Transverse colon (tissue), 4 donors: ENCODE data around the gene MAMSTR. TPM values are rescaled to one million over a fixed set of nuclear protein-coding genes. Genes with fewer than 3 reads are reported as not detected.

Experiments used
- DNase-seq: peaks from one replicate; pipeline ENCODE4 v3.0.0-alpha.2; 2019
- H3K27ac ChIP-seq, 4 donors: fragments of 200-600 bp; sonication (generic); 2 replicates each; pipeline ENCODE4 v1.5.1; 2016 to 2018; ENCODE audit warnings: inconsistent platforms in 4 of 4
- H3K27me3 ChIP-seq: fragments of 200-600 bp; sonication (generic); 2 replicates; pipeline ENCODE4 v1.5.1; 2017; ENCODE audit warnings: inconsistent platforms
- H3K36me3 ChIP-seq, 4 donors: fragments of 200-600 bp; sonication (generic); 2 replicates each; pipeline ENCODE4 v1.5.1; 2017 to 2019; ENCODE audit warnings: inconsistent platforms in 4 of 4
- H3K4me1 ChIP-seq, 4 donors: fragments of 200-600 bp; sonication (generic); 2 replicates each; pipeline ENCODE4 v1.5.1; 2017 to 2020; ENCODE audit warnings: inconsistent platforms in 4 of 4
- H3K4me3 ChIP-seq, 4 donors: fragments of 200-600 bp; sonication (generic); 1 replicate in 1 of 4; 2 replicates in 3 of 4; pipeline versions ENCODE4 v1.5.1 to v1.6.1; 2017 to 2019; ENCODE audit warnings: inconsistent platforms in 4 of 4
- H3K9me3 ChIP-seq, 2 donors: fragments of 200-600 bp; sonication (generic); 2 replicates each; pipeline ENCODE4 v1.5.1; 2017 to 2019; ENCODE audit warnings: inconsistent platforms in 2 of 2
- EP300 ChIP-seq: sonication (generic); formaldehyde crosslinking; IDR thresholded peaks from one replicate; pipeline ENCODE4 v1.6.1; 2017; ENCODE audit warnings: antibody characterized with exemption, low read depth
- POLR2A ChIP-seq: fragments of 450-650 bp; IDR thresholded peaks from one replicate; pipeline ENCODE4 v1.6.1; 2016; ENCODE audit warnings: antibody characterized with exemption, mild to moderate bottlenecking, moderate library complexity
- POLR2AphosphoS5 ChIP-seq, 3 donors: sonication (generic); formaldehyde crosslinking; IDR thresholded peaks; one replicate each; pipeline ENCODE4 v1.6.1; 2016; ENCODE audit warnings: antibody characterized with exemption in 3 of 3
- WGBS, 2 donors: methylation state at CpG; one replicate each; pipeline ENCODE4 v1.1.5; 2018; ENCODE audit warnings: low coverage in 1 of 2; 5-methylcytosine and 5-hydroxymethylcytosine counted together
- in situ Hi-C, 4 donors: fragments of 200-750 bp; cut with MboI; loops; one replicate each; pipeline versions ENCODE4 v1.15.0 to v1.15.1; 2017; ENCODE audit warnings: low sequenced_read_pairs in 3 of 4, low pct_ligation_motif_present in 1 of 4, low pct_unique_long_range_greater_than_20kb in 1 of 4
- intact Hi-C: fragments of 100-400 bp; cut with DNase I; formaldehyde crosslinking; loops from one replicate; pipeline ENCODE4 v1.15.1; 2023; ENCODE audit warnings: low total_unique reads
- total RNA-seq, 4 donors: library from RNA; depleted of rRNA; stranded (reverse); fragments of >200 nt; gene quantifications; one replicate each; pipeline ENCODE4 v1.1.0, GENCODE V29; 2016
- TF ChIP-seq, protein P1 (sequence below), 5 experiments: fragments of 200-600 bp in 3 of 5; fragments of 450-650 bp in 2 of 5; sonication (generic) in 3 of 5; IDR thresholded peaks; 1 replicate in 2 of 5; 2 replicates in 3 of 5; pipeline ENCODE4 v1.5.1; 2016 to 2017; ENCODE audit warnings: antibody characterized with exemption in 5 of 5, inconsistent platforms in 3 of 5, mild to moderate bottlenecking in 2 of 5, moderate library complexity in 1 of 5

MAMSTR gene
- total RNA-seq, 4 donors from 2014 or later, result 0.55 to 2.2 (median 1.6) TPM; not detected in 1

DNA sequence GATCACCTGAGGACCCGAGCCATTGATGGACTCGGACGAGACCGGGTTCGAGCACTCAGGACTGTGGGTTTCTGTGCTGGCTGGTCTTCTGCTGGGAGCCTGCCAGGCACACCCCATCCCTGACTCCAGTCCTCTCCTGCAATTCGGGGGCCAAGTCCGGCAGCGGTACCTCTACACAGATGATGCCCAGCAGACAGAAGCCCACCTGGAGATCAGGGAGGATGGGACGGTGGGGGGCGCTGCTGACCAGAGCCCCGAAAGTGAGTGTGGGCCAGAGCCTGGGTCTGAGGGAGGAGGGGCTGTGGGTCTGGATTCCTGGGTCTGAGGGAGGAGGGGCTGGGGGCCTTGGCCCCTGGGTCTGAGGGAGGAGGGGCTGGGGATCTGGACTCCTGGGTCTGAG is 36.7 kb upstream of the MAMSTR start:
- WGBS, 2 donors, result 76 to 80% methylated on average over 1 to 11 of the region's 11 CpGs
- Histone ChIP-seq H3K9me3 (no peaks in the 10 kb centered on the region), H3K36me3 (no peaks in the 10 kb centered on the region), H3K4me1 (peaks cover 12 to 15% (median 13%) of the 10 kb centered on the region in 4 donors), H3K4me3 (no peak overlapping the region), H3K27me3 (peaks cover 66% of the 10 kb centered on the region), H3K27ac (no peak overlapping the region)
- no peak for DNase-seq
- TF ChIP-seq, protein P1, sequence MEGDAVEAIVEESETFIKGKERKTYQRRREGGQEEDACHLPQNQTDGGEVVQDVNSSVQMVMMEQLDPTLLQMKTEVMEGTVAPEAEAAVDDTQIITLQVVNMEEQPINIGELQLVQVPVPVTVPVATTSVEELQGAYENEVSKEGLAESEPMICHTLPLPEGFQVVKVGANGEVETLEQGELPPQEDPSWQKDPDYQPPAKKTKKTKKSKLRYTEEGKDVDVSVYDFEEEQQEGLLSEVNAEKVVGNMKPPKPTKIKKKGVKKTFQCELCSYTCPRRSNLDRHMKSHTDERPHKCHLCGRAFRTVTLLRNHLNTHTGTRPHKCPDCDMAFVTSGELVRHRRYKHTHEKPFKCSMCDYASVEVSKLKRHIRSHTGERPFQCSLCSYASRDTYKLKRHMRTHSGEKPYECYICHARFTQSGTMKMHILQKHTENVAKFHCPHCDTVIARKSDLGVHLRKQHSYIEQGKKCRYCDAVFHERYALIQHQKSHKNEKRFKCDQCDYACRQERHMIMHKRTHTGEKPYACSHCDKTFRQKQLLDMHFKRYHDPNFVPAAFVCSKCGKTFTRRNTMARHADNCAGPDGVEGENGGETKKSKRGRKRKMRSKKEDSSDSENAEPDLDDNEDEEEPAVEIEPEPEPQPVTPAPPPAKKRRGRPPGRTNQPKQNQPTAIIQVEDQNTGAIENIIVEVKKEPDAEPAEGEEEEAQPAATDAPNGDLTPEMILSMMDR (IDR thresholded peaks at IDR 0.05), result no peak
- TF ChIP-seq POLR2A (no peak), POLR2AphosphoS5 (IDR thresholded peaks at IDR 0.05) (no peak), EP300 (no peak)
- intact Hi-C loops, result no loop called here
- in situ Hi-C loops, result no loop called here

DNA sequence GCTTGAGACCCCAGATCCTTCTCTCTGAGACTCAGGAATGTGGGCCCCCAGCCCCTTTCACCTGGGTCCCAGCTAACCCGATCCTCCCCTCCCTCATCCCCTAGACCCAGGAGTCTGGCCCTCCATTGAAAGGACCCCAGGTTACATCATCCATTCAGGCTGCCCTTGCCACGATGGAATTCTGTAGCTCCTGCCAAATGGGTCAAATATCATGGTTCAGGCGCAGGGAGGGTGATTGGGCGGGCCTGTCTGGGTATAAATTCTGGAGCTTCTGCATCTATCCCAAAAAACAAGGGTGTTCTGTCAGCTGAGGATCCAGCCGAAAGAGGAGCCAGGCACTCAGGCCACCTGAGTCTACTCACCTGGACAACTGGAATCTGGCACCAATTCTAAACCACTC is 36.3 kb upstream of the MAMSTR start:
- Histone ChIP-seq H3K27me3 (peaks cover 68% of the 10 kb centered on the region), H3K36me3 (no peaks in the 10 kb centered on the region), H3K4me3 (no peak overlapping the region), H3K4me1 (peaks cover 12 to 15% (median 13%) of the 10 kb centered on the region in 4 donors), H3K27ac (no peak overlapping the region), H3K9me3 (no peaks in the 10 kb centered on the region)
- no peak for DNase-seq
- intact Hi-C loops, result no loop called here
- in situ Hi-C loops, result no loop called here
- no peak for TF ChIP-seq POLR2AphosphoS5 (IDR thresholded peaks at IDR 0.05)
- TF ChIP-seq, protein P1 (IDR thresholded peaks at IDR 0.05), result no peak
- TF ChIP-seq EP300, result no peak
- TF ChIP-seq POLR2A, result no peak
- WGBS, 2 donors, result 70% methylated on average over 5 of the region's 5 CpGs; no CpG with 5 or more reads in 1 of the 2 donors

DNA sequence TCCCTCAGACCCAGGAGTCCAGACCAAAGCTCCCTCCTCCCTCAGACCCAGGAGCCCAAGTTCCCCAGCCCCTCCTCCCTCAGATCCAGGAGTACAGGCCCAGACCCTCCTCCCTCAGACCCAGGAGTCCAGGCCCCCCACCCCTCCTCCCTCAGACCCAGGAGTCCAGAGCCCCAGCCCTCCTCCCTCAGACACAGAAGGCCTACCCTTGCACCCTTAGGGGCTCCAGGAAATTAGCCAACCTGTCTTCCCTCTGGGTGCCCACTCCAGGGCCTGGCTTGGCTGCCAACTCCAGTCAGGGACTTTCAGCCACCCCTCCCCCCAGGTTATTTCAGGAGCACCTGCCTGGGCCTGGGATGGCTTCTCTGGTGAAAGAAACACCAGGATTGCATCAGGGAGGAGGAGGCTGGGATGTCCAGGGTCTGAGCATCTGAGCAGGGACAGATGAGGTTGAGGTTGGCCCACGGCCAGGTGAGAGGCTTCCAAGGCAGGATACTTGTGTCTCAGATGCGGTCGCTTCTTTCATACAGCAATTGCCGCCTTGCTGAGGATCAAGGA is 35.6 kb upstream of the MAMSTR start, which contains the start of gene FGF21:
FGF21 (plus strand) TSS at position 441 of the 558 bp plus-strand sequence. CDS start 713 bp downstream, outside the sequence.
- 90% methylated on average over 4 of the region's 4 CpGs; no CpG with 5 or more reads in 1 of the 2 donors for WGBS, 2 donors
- Histone ChIP-seq H3K36me3 (no peaks in the 10 kb centered on the region), H3K27ac (no peak within 1 kb of the TSS), H3K9me3 (no peaks in the 10 kb centered on the region), H3K27me3 (peaks cover 68% of the 10 kb centered on the region), H3K4me1 (peaks cover 12 to 15% (median 13%) of the 10 kb centered on the region in 4 donors), H3K4me3 (no peak within 1 kb of the TSS)
- TF ChIP-seq POLR2A, result no peak
- TF ChIP-seq, protein P1 (IDR thresholded peaks at IDR 0.05), result no peak
- no peak for TF ChIP-seq EP300
- no peak for TF ChIP-seq POLR2AphosphoS5 (IDR thresholded peaks at IDR 0.05)
- no peak for DNase-seq
- in situ Hi-C loops (no loop called here), intact Hi-C loops (no loop called here)

DNA sequence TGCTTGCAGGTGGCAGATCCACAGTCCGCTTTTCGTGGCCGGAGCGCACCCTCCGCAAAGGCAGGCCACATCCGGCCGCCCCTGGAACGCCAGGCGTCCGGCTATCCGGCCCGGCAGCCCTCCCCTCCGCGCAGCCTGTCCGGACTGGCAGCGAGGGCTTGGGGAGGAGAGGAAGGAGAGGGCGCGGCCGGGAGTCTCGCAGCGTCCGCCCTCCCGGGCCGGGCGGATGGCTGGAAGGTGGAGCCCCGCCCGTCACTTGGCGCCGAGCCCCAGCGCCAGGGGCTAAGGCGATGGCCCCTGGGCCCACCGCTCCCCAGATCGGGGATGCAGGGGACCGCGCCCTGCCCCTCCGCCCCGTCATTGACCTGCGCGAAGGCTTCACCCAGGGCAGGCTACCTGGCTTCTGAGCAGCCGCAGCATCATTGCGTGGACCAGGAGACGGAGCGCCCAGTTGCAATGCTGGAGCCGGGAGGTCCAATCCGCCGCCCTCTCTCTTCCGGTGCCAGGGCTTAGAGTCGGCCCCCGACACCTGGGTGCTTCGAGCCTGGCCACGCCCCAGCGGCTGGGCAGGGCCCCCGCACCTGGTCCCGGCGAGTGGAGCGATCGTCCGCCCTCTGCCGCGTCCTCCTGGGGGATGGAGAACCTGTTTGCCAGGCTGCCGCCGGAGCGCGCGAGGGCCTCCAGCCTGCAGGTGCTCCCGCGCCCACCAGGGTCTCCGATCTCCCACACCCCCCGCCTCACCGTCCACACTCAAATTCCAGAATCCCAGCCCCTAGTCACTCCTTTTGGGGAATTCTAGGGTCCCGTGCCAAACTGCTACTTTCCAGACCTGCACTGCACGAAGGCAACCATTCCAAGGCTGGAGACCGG is 33.2 kb upstream of the MAMSTR start, which contains the start of gene FUT1:
FUT1 (minus strand) TSS at position 146 of the 870 bp plus-strand sequence. CDS start 1,360 bp downstream, outside the sequence.
- 2% methylated on average over 51 of the region's 73 CpGs; no CpG with 5 or more reads in 1 of the 2 donors for WGBS, 2 donors
- peak; percentile 76 for DNase-seq
- TF ChIP-seq, protein P1 (IDR thresholded peaks at IDR 0.05), result peak in 1 of 5 experiments; percentile 31
- peak in 2 of 3 donors; percentile 25 to 28 for TF ChIP-seq POLR2AphosphoS5 (IDR thresholded peaks at IDR 0.05)
- no peak for TF ChIP-seq EP300
- TF ChIP-seq POLR2A, result no peak
- intact Hi-C loops (no loop called here), in situ Hi-C loops (no loop called here)
- Histone ChIP-seq H3K36me3 (no peaks in the 10 kb centered on the region), H3K9me3 (no peaks in the 10 kb centered on the region), H3K4me3 (peak within 1 kb of the TSS in 3 of 4 donors; percentile 7 to 42 (median 22)), H3K27me3 (peaks cover 67% of the 10 kb centered on the region), H3K27ac (peak within 1 kb of the TSS; percentile 4 to 50 (median 24)), H3K4me1 (peaks cover 12 to 15% (median 13%) of the 10 kb centered on the region in 4 donors)
